Measurements from ENCODE around the gene TTC34. TPM values are rescaled to one million over a fixed set of nuclear protein-coding genes. Genes with fewer than 3 reads are reported as not detected.

Gene TTC34
- total RNA-seq, 4 donors from 2014 or later = 0.04 to 0.19 (median 0.15) TPM; not detected in 1

- DNase-seq = no peak
- TF ChIP-seq CTCF (IDR thresholded peaks at IDR 0.05) = no peak
- no peak for TF ChIP-seq POLR2A (IDR thresholded peaks at IDR 0.05)
- Histone ChIP-seq H3K9me3 (peaks cover 0 to 15% (median 0%) of the 10 kb centered on the region in 3 donors), H3K4me3 (no peak overlapping the region), H3K4me1 (peaks cover 0 to 6% (median 0%) of the 10 kb centered on the region in 3 donors), H3K27ac (no peak overlapping the region), H3K36me3 (no peaks in the 10 kb centered on the region), H3K27me3 (peaks cover 0 to 94% (median 0%) of the 10 kb centered on the region in 4 donors)
- intact Hi-C loops (cut with DNase I) = no loop called here
- 69 to 100% methylated on average over 5 to 6 of the region's 10 CpGs for WGBS, 2 donors
Observed at GRCh38 chr1:2808386-2808705, 6.9 kb upstream of the TTC34 start.

- no peak for DNase-seq
- intact Hi-C loops (cut with DNase I) = no loop called here
Observed at GRCh38 chr1:2807678-2808385, 6.3 kb upstream of the TTC34 start.

GRCh38 chr1:2807036-2807435 lies 5.5 kb upstream of the TTC34 start:
- DNase-seq = no peak
- Histone ChIP-seq H3K9me3 (peaks cover 0 to 2% (median 0%) of the 10 kb centered on the region in 3 donors), H3K27ac (no peak overlapping the region), H3K36me3 (no peaks in the 10 kb centered on the region), H3K4me3 (no peak overlapping the region), H3K4me1 (peaks cover 0 to 6% (median 0%) of the 10 kb centered on the region in 3 donors), H3K27me3 (peaks cover 0 to 96% (median 0%) of the 10 kb centered on the region in 4 donors)
- intact Hi-C loops (cut with DNase I) = no loop called here
- TF ChIP-seq CTCF (IDR thresholded peaks at IDR 0.05) (no peak), POLR2A (IDR thresholded peaks at IDR 0.05) (no peak)
- 60 to 74% methylated on average over 3 to 4 of the region's 8 CpGs for whole genome bisulfite sequencing, 2 donors

More at GRCh38 chr1:2807678-2808385, 6.3 kb upstream of the TTC34 start:
- Histone ChIP-seq H3K36me3 (no peaks in the 10 kb centered on the region), H3K27ac (no peak overlapping the region), H3K9me3 (peaks cover 0 to 10% (median 0%) of the 10 kb centered on the region in 3 donors), H3K4me1 (peaks cover 0 to 6% (median 0%) of the 10 kb centered on the region in 3 donors), H3K27me3 (peaks cover 0 to 96% (median 0%) of the 10 kb centered on the region in 4 donors), H3K4me3 (no peak overlapping the region)
- WGBS, 2 donors = 16 to 54% methylated on average over 5 to 11 of the region's 30 CpGs
- TF ChIP-seq CTCF (IDR thresholded peaks at IDR 0.05) (no peak), POLR2A (IDR thresholded peaks at IDR 0.05) (no peak)

GRCh38 chr1:2806591-2806990 lies 5.1 kb upstream of the TTC34 start:
- H3K27ac ChIP-seq = no peak overlapping the region
- intact Hi-C loops (cut with DNase I) = no loop called here
- WGBS, 2 donors = 23 to 44% methylated on average over 15 of the region's 15 CpGs
- no peaks in the 10 kb centered on the region for H3K36me3 ChIP-seq
- H3K4me1 ChIP-seq = peaks cover 0 to 6% (median 0%) of the 10 kb centered on the region in 3 donors
- H3K27me3 ChIP-seq = peaks cover 0 to 98% (median 0%) of the 10 kb centered on the region in 4 donors
- H3K4me3 ChIP-seq = no peak overlapping the region
- DNase-seq = no peak
- TF ChIP-seq CTCF (IDR thresholded peaks at IDR 0.05) (no peak), POLR2A (IDR thresholded peaks at IDR 0.05) (no peak)
- no peaks in the 10 kb centered on the region for H3K9me3 ChIP-seq

- intact Hi-C loops (cut with DNase I) = no loop called here
- TF ChIP-seq CTCF (IDR thresholded peaks at IDR 0.05) = no peak
- TF ChIP-seq POLR2A (IDR thresholded peaks at IDR 0.05) = no peak
- no peak for DNase-seq
- Histone ChIP-seq H3K9me3 (no peaks in the 10 kb centered on the region), H3K4me3 (no peak overlapping the region), H3K27ac (no peak overlapping the region), H3K27me3 (peaks cover 0 to 100% (median 0%) of the 10 kb centered on the region in 4 donors), H3K36me3 (no peaks in the 10 kb centered on the region), H3K4me1 (peaks cover 0 to 6% (median 0%) of the 10 kb centered on the region in 3 donors)
- WGBS, 2 donors = 68 to 72% methylated on average over 16 to 20 of the region's 25 CpGs
Observed at GRCh38 chr1:2805801-2806430, 4.4 kb upstream of the TTC34 start.

Data from esophagus squamous epithelium (tissue), 5 donors.